DOHH2 (cell line): Measurements from ENCODE around the gene RXRA.

Experiments used
- CTCF ChIP-seq: fragments of 200-600 bp; sonication (generic); IDR thresholded peaks from one replicate; pipeline ENCODE4 v1.5.1; 2014; ENCODE audit warnings: antibody characterized with exemption, mild to moderate bottlenecking, low read depth, low read length; ENCODE audit not compliant: poor library complexity, severe bottlenecking
- EZH2phosphoT487 ChIP-seq: fragments of 200-600 bp; sonication (generic); IDR thresholded peaks from 2 replicates; pipeline ENCODE4 v1.6.1; 2017; ENCODE audit warnings: borderline replicate concordance, mild to moderate bottlenecking, antibody characterized with exemption, low read length, moderate library complexity, mixed read lengths

GRCh38 chr9:134461426-134461982, 135.2 kb downstream of the RXRA start:
- TF ChIP-seq CTCF (no peak), EZH2phosphoT487 (no peak)
